ENCODE measurements around the gene KCTD2.

The KCTD2 gene

GRCh38 chr17:75103601-75104554, 56.9 kb downstream of the KCTD2 start:
- DNase-seq = no peak

- DNase-seq = peak; percentile 73 to 76
These were observed 58.4 kb downstream of the KCTD2 start for GRCh38 chr17:75105126-75106080.

GRCh38 chr17:75108193-75108592, 61.2 kb downstream of the KCTD2 start:
- no peak for DNase-seq

GRCh38 chr17:75109046-75109406, 62.0 kb downstream of the KCTD2 start:
- no peak for DNase-seq

- peak in 1 of 2 experiments; percentile 56 for DNase-seq
These were observed 62.6 kb downstream of the KCTD2 start, which contains the start of gene ARMC7 for GRCh38 chr17:75109407-75110233. ARMC7 (plus strand) TSS chr17:75109969; CDS start chr17:75110289, 320 bp downstream.

GRCh38 chr17:75110234-75110937, 63.4 kb downstream of the KCTD2 start:
- DNase-seq = no peak

GRCh38 chr17:75111777-75112335, 64.8 kb downstream of the KCTD2 start:
- no peak for DNase-seq

GRCh38 chr17:75113798-75114551, 67.0 kb downstream of the KCTD2 start:
- peak; percentile 69 to 73 for DNase-seq

- DNase-seq = no peak
These were observed 67.7 kb downstream of the KCTD2 start for GRCh38 chr17:75114552-75115314.

All from cerebellar nuclear complex (tissue), 1 donor.